Tibial nerve (tissue), 3 donors: ENCODE data around the gene ZGPAT.

Experiments used
- CTCF ChIP-seq, 5 experiments: fragments of 200-600 bp in 3 of 5; fragments of 450-650 bp in 2 of 5; sonication (generic) in 3 of 5; IDR thresholded peaks; one replicate each; pipeline ENCODE4 v1.5.1; 2016 to 2019; ENCODE audit warnings: antibody characterized with exemption in 5 of 5, mild to moderate bottlenecking in 3 of 5, moderate library complexity in 2 of 5
- POLR2A ChIP-seq, 2 donors: fragments of 450-650 bp; IDR thresholded peaks; one replicate each; pipeline ENCODE4 v1.6.1; 2017; ENCODE audit warnings: antibody characterized with exemption in 2 of 2, mild to moderate bottlenecking in 2 of 2, moderate library complexity in 2 of 2

GRCh38 chr20:63767456-63767855 lies 59.6 kb downstream of the ZGPAT start:
- no peak for TF ChIP-seq CTCF (IDR thresholded peaks at IDR 0.05)
- TF ChIP-seq POLR2A (IDR thresholded peaks at IDR 0.05): no peak
